COLO829 (cell line): ENCODE data around the gene SLC36A3.
"Not testable (repeated sequence)": the region's sequence is repeated elsewhere in the genome, so short reads cannot be mapped to it uniquely, and the experiment has no call there.

Experiments
- DNase-seq: peaks from one replicate; pipeline ENCODE4 v3.0.0; 2012; ENCODE audit warnings: low spot score

Gene SLC36A3

GRCh38 chr5:151259931-151260330 is 43.6 kb downstream of the SLC36A3 start:
- DNase-seq = no peak

- DNase-seq = no peak
Measured at GRCh38 chr5:151258816-151259215, 44.8 kb downstream of the SLC36A3 start.

GRCh38 chr5:151258201-151258611 is 45.4 kb downstream of the SLC36A3 start:
- DNase-seq = no peak

GRCh38 chr5:151257731-151258181 is 45.8 kb downstream of the SLC36A3 start:
- DNase-seq = no peak

- DNase-seq = no peak
Measured at GRCh38 chr5:151255621-151256286, 47.8 kb downstream of the SLC36A3 start.

- not testable (repeated sequence) for DNase-seq
Measured at GRCh38 chr5:151254990-151255389, 48.6 kb downstream of the SLC36A3 start.

- DNase-seq = no peak
Measured at GRCh38 chr5:151254556-151254955, 49.0 kb downstream of the SLC36A3 start.

GRCh38 chr5:151253605-151253950 is 50.0 kb downstream of the SLC36A3 start:
- no peak for DNase-seq

GRCh38 chr5:151252762-151253604 is 50.6 kb downstream of the SLC36A3 start, which contains the start of gene GM2A:
TSS of gene GM2A (plus strand) at chr5:151253185. CDS start at chr5:151253217, 32 bp downstream.
- DNase-seq = peak; percentile 98

GRCh38 chr5:151251621-151252020 is 51.9 kb downstream of the SLC36A3 start:
- DNase-seq = no peak

GRCh38 chr5:151251001-151251551 is 52.5 kb downstream of the SLC36A3 start:
- no peak for DNase-seq

GRCh38 chr5:151250346-151251000 is 53.1 kb downstream of the SLC36A3 start:
- no peak for DNase-seq

GRCh38 chr5:151249281-151249680 is 54.3 kb downstream of the SLC36A3 start:
- DNase-seq = no peak

GRCh38 chr5:151248651-151249050 is 54.9 kb downstream of the SLC36A3 start:
- no peak for DNase-seq

- no peak for DNase-seq
Measured at GRCh38 chr5:151245680-151246219, 57.8 kb downstream of the SLC36A3 start.

GRCh38 chr5:151244206-151244605 is 59.4 kb downstream of the SLC36A3 start:
- DNase-seq = no peak

GRCh38 chr5:151243564-151243963 is 60.0 kb downstream of the SLC36A3 start:
- DNase-seq = no peak

- DNase-seq = no peak
Measured at GRCh38 chr5:151243127-151243526, 60.4 kb downstream of the SLC36A3 start.

GRCh38 chr5:151240924-151241635 is 62.5 kb downstream of the SLC36A3 start:
- DNase-seq = no peak

GRCh38 chr5:151240268-151240835 is 63.2 kb downstream of the SLC36A3 start:
- DNase-seq = not testable (repeated sequence)

GRCh38 chr5:151239237-151239861 is 64.2 kb downstream of the SLC36A3 start:
- DNase-seq = peak; percentile 49
